A549 treated with AZD9567 at 1 μM for 4 hours (cell line): ENCODE results near the gene OTOF. TPM values are rescaled to one million over a fixed set of nuclear protein-coding genes. Genes with fewer than 3 reads are reported as not detected.

Experiments
- total RNA-seq: library from RNA; stranded (reverse); fragments of 200-300 nt; extraction: Qiagen RNA extraction; gene quantifications from 5 replicates; pipeline ENCODE4 v1.2.3, GENCODE V29; 2022; ENCODE audit not compliant: insufficient read depth

OTOF gene
- 0.07 to 0.14 TPM (median 0.10 TPM) in 4 of 5 replicates, not detected in the other for total RNA-seq

GRCh38 chr2:26477911-26478253, at the start of gene OTOF:
Gene OTOF (minus strand): TSS chr2:26478124.

Other genes starting within 250 kb of the OTOF start
- 120 to 140 TPM (median 123 TPM) in 5 replicates for gene HADHA, start 233.5 kb downstream of the OTOF start, total RNA-seq
- gene HADHB, start 233.2 kb downstream of the OTOF start, total RNA-seq, result 88.5 to 105 TPM (median 102 TPM) in 5 replicates
- 14.9 to 21.4 TPM (median 19.2 TPM) in 5 replicates for gene SELENOI, start 132.0 kb downstream of the OTOF start, total RNA-seq
- 0.03 to 0.15 TPM (median 0.08 TPM) in 4 of 5 replicates, not detected in the other for gene ADGRF3, start 131.3 kb downstream of the OTOF start, total RNA-seq
- gene DRC1, start 76.2 kb downstream of the OTOF start, total RNA-seq, result 0.05 to 0.45 TPM (median 0.19 TPM) in 4 of 5 replicates, not detected in the other
- gene CIB4, start 163.2 kb upstream of the OTOF start, total RNA-seq, result 0.21 to 0.48 TPM (median 0.29 TPM) in 4 of 5 replicates, not detected in the other
- 0.48 to 0.75 TPM (median 0.54 TPM) in 5 replicates for gene KCNK3, start 214.6 kb upstream of the OTOF start, total RNA-seq